Lower lobe of right lung (tissue), 2 donors: Measurements from ENCODE around the gene DBN1. TPM values are rescaled to one million over a fixed set of nuclear protein-coding genes. Genes with fewer than 3 reads are reported as not detected.

Experiments used
- ATAC-seq, 2 donors: fragments of 200-7000 bp; cut with Tn5 transposase; one replicate each; pipeline ENCODE4 v1.9.1; 2020 to 2022; ENCODE audit warnings: mild to moderate bottlenecking in 2 of 2, moderate library complexity in 2 of 2
- DNase-seq: peaks from one replicate; pipeline ENCODE4 v3.0.0-alpha.2; 2020
- H3K27ac ChIP-seq: fragments of 200-600 bp; one replicate; pipeline ENCODE4 v1.8.0; 2022
- H3K27me3 ChIP-seq: fragments of 200-600 bp; one replicate; pipeline ENCODE4 v1.8.0; 2022; ENCODE audit warnings: low read depth
- H3K36me3 ChIP-seq: fragments of 200-600 bp; one replicate; pipeline ENCODE4 v1.8.0; 2022; ENCODE audit warnings: mild to moderate bottlenecking
- H3K4me1 ChIP-seq: fragments of 200-600 bp; one replicate; pipeline ENCODE4 v1.8.0; 2022
- H3K4me3 ChIP-seq: fragments of 200-600 bp; one replicate; pipeline ENCODE4 v1.8.0; 2022; ENCODE audit warnings: mild to moderate bottlenecking
- H3K9me3 ChIP-seq: fragments of 200-600 bp; one replicate; pipeline ENCODE4 v1.8.0; 2022
- intact Hi-C: fragments of 100-400 bp; cut with DNase I; formaldehyde crosslinking; loops from one replicate; pipeline ENCODE4 v1.11.0; 2022
- total RNA-seq: library from RNA; stranded (reverse); fragmentation: NEBNext Ultra II Directional; extraction: Animal tissue kit (Norgen Biotek cat#: 25700); gene quantifications from one replicate; pipeline ENCODE4 v1.2.1, GENCODE V29; 2021
- TF ChIP-seq, protein P1 (sequence below): fragments of 200-600 bp; IDR thresholded peaks from one replicate; pipeline ENCODE4 v1.8.0; 2022; ENCODE audit warnings: antibody characterized with exemption, mild to moderate bottlenecking
- donor health status: DM: no; HTN: yes; CAD: no; lungs with severe emphysema.

The DBN1 gene
- total RNA-seq, 1 donor from 2014 or later: 23.1 TPM

DNA sequence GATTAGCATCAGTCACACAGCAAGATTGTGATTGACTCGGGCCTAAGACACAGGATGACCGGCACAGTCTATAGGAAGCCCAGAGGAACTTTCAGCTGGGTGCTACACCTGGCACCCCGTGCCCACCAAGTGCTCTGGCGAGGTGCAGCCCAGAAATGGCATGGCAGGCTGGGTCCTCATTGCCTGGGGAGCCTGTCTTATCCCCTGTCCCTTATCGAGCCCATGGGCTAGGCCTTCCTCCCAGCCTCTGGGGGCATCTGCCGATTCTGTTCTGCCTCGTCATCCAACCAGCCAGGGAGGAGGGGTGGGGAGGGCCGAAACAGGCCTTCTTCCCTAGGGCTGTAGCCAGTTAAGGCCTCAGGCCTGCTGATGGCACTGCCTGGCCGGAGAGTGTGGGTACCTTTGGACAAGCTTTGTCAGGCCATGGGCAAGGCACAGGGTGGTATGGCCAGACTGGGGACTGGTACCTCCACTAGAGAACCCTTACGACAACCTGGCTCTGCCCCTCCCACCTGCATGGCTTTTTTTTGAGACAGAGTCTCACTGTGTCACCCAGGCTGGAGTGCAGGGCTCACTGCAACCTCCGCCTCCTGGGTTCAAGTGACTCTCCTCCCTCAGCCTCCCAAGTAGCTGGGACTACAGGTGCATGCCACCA lies 45.4 kb downstream of the DBN1 start:
- DNase-seq (peak; percentile 59), ATAC-seq (no peak)
- Histone ChIP-seq H3K27me3 (no peaks in the 10 kb centered on the region), H3K27ac (peak overlapping the region; percentile 90), H3K36me3 (peaks cover 22% of the 10 kb centered on the region), H3K9me3 (no peaks in the 10 kb centered on the region), H3K4me3 (peak overlapping the region; percentile 80), H3K4me1 (peaks cover 65% of the 10 kb centered on the region)
- intact Hi-C loops: no loop called here
- TF ChIP-seq, protein P1, sequence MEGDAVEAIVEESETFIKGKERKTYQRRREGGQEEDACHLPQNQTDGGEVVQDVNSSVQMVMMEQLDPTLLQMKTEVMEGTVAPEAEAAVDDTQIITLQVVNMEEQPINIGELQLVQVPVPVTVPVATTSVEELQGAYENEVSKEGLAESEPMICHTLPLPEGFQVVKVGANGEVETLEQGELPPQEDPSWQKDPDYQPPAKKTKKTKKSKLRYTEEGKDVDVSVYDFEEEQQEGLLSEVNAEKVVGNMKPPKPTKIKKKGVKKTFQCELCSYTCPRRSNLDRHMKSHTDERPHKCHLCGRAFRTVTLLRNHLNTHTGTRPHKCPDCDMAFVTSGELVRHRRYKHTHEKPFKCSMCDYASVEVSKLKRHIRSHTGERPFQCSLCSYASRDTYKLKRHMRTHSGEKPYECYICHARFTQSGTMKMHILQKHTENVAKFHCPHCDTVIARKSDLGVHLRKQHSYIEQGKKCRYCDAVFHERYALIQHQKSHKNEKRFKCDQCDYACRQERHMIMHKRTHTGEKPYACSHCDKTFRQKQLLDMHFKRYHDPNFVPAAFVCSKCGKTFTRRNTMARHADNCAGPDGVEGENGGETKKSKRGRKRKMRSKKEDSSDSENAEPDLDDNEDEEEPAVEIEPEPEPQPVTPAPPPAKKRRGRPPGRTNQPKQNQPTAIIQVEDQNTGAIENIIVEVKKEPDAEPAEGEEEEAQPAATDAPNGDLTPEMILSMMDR: no peak

DNA sequence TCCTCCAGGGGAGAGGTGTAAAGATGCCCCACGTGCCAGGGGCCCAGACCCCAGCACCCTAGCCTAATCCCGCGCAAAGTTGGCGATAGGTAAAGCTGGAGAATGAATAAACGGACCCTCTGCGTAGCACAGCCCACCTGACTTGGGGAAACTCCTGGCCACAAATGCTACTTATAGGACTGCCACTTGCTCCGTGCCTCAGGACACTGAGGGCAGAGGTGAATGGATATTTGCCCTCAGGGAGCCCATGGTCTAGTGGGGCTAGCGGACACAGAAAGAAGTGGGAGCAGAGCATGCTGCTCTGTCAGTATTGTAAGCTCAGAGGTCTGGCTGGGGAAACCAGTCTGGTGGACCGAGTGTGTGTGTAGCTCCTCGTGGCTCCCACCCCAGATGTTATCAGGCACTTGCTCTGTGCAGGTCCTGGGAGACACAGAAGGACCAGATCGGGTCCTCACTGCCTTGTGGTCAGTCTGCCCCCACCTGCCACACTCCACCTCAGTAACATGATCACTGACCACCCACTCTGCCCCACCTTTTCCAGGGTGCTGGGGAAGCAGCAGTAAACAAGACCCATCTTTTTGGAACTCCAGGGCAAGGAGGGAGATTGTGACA lies 46.1 kb downstream of the DBN1 start:
- intact Hi-C loops: no loop called here
- DNase-seq (no peak), ATAC-seq (no peak)
- peaks cover 59% of the 10 kb centered on the region for H3K4me1 ChIP-seq
- H3K27me3 ChIP-seq: no peaks in the 10 kb centered on the region
- no peaks in the 10 kb centered on the region for H3K9me3 ChIP-seq
- H3K4me3 ChIP-seq: peak overlapping the region; percentile 80
- peak overlapping the region; percentile 90 for H3K27ac ChIP-seq
- TF ChIP-seq, protein P1: no peak
- peaks cover 15% of the 10 kb centered on the region for H3K36me3 ChIP-seq

DNA sequence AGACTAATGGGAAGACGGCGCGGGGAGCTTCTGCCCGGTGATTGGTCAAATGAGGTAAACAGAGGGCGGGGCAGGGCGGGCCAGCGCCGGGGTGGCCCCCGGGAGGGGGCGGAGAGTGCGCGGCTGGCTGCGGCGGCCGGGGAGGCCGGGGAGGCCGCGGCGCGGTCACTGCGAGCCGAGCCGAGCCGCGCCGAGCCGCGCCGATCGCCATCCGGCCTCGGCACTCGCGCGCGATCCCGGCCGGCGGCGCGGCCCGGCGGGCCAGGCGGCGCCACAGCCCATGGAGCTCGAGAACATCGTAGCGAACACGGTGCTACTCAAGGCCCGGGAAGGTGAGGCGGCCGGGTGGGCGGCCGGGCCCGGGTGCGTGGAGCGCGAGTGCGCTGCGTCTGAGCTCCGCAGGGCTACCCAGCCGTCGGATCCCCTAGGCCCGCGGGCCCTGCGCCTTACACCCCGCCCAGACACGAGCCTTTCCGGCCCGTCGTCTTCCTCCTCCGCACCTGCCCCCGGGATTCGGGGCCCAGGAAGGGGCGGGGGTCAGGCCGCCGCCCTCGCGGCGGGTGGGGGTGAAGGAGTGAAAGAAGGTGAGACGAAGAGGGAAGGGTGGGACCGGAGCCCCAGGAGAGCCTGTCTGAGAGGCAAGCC lies 46.7 kb downstream of the DBN1 start, which contains the start of gene GRK6:
TSS of gene GRK6 (plus strand) at position 111 of the 645 bp plus-strand sequence. CDS start at position 281, 170 bp downstream.
- peaks cover 53% of the 10 kb centered on the region for H3K4me1 ChIP-seq
- peak within 1 kb of the TSS; percentile 92 for H3K27ac ChIP-seq
- intact Hi-C loops: no loop called here
- peak in 1 of 2 donors; percentile 3 for ATAC-seq
- TF ChIP-seq, protein P1: no peak
- H3K27me3 ChIP-seq: no peaks in the 10 kb centered on the region
- peaks cover 9% of the 10 kb centered on the region for H3K36me3 ChIP-seq
- H3K9me3 ChIP-seq: no peaks in the 10 kb centered on the region
- peak within 1 kb of the TSS; percentile 80 for H3K4me3 ChIP-seq
- peak; percentile 81 for DNase-seq

DNA sequence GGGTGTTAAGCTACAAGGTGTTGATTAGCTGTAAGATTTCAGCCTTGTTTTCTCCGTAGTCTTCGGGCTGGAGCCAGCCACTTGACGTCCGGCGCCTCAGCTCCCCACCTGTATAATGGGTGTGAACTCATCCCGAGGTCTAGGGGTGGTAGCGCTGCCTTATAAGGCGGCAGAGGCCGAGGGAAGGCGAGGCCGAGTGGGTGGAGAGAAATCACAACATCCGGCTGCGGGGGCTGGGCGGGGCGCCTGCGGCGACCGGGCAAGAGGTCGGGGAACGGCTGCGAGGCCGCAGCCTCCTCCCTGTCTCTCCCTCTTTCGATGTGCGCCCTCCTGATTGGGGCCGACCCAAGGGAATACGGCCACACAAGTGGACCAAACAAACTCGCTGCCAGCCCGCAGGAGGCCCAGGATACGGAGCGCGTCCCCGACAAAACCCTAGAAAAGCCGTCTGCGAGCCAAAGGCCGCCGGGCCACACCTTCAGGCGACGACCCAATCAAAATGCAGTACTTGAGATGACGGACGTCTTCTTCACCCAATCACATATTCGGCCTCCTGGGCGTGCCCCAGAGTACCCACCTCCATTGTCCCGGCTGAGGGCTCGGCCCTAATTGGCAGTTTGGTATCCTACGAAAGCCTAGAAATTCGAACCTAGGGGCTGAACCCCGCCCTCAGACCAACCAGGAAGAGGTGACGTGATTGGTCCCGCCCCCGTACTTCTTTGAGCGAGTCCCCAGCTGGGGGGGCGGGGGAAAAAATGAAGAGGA lies 47.5 kb downstream of the DBN1 start:
- H3K4me1 ChIP-seq: peaks cover 46% of the 10 kb centered on the region
- peak; percentile 100 for DNase-seq

More for the DNA sequence above, 47.5 kb downstream of the DBN1 start:
- no peaks in the 10 kb centered on the region for H3K27me3 ChIP-seq
- peaks cover 3% of the 10 kb centered on the region for H3K36me3 ChIP-seq
- peak overlapping the region; percentile 57 for H3K4me3 ChIP-seq
- no peaks in the 10 kb centered on the region for H3K9me3 ChIP-seq
- TF ChIP-seq, protein P1: no peak
- intact Hi-C loops: no loop called here
- ATAC-seq: peak; percentile 97
- H3K27ac ChIP-seq: peak overlapping the region; percentile 92
